ENCODE results near the gene NPR2.

Gene NPR2

DNA sequence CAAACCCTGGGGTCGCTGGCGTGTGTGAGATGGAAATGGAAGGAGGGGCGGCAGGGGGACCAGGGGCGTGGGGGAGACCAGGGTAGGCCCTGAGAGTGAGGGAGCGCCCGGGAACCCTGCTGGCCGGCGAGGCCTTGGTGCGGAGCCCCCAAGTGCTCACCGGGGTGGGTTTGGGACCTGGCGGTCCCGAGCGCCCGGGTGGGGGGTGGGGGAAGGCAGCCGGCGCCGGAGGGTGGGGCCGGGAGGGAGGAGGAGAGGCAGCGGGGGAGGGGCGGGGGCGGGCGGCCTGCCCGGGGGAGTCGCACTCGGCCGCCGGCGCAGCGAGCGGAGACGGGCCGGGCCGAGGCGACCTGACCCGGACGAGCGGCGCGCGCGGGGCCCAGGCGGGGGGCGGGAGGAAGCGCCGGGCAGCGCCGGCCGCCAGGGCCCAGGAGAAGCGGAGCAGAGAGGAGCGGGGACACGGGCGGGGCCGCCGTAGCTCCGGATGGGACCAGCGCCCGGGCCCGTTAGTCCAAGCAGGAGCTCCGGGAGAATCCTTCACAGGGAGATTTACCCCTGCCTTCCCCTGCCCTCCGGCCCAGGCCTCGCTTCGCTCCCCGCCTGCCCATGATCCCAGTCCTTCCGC is at the start of gene NPR2:
NPR2 (plus strand) TSS at position 295 of the 625 bp plus-strand sequence. CDS start 818 bp downstream, outside the sequence.
- no peak for DNase-seq

DNA sequence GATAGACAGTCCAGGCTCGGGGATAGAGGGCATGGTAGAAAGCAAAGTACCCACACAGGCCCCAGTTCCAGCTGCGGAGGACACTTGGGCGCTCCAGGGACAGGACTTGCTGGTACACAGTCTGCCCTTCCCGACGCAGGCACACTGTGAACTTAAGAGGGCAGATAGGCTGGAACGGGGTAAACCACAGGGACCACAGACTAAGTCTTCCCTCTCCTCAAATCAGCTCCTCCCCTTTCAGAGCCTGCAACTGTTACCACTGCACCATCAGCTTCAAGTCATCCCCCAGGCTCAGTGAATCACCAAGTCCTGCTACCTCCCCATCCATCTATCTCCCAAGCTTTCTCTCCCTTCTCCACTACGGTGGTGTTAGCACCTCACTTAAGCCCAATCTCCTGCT is 49.7 kb upstream of the NPR2 start:
- DNase-seq, result no peak

DNA sequence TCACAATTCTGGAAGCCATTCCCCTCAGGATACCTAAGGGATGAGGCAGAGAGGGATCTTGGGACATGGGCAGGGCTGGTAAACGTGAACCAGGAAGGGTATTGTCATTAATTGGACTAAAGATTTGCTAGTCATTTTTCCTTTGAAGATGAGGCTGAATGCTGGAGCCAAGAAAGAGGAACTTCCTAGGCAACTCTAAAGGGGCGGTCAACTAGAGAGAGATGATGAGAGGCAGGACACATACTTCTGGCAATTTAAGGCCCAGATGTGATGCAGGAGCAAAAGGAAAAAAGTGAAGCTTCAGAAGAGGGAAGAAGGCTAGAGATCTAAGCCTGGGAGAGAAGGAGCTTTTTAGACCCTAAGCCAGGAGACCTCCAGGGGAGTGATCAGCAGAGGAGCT is 47.9 kb upstream of the NPR2 start:
- no peak for DNase-seq

DNA sequence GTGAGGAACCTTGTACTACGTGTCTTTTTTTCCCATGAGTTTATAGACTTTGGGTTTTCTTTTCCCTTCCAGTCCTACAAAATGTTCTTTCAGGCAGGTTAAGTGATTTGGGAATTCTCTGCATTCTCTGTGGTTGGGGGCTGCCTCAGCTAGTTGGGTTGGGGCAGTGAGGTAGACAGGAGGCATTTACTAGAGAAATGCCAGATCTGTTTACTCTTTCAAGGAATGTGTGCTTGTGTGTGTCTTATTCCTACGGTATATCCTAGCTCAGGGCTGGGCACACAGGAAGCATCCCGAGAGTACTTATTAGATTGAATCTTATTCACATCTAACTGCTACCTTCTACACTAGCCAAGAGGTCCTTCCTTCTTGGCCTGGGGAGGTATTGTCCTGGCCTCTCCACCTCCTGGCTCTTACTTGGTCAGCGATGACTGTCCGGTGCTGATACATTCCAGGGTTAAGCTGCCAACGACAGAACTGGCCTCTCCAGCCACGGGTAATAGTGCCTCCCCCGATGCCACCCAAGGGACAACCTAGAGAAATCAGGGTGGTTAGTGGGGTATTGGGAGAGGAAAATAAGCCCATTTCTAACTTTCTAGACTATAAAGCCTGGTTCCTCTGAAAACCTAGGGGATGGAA is 47.4 kb upstream of the NPR2 start:
- no peak for DNase-seq

DNA sequence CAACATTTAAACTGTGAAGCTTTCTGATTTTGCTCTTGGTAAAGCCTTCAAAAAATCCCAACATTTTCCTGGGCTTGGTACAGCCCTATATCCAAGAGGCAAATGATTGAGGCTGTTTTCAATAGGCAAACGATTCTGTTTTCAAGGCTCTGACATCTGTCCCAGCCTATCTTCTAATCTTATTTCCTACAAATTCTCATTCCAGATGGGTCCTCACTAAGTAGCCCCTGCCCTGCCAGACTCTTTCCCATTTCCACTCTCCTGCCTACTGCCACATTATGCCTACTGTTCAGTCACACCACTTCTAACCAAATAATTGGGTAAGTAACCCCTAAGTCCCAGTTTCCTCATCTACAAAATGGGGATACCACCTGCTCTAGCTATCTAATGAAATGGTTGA is 45.8 kb upstream of the NPR2 start:
- DNase-seq, result no peak

DNA sequence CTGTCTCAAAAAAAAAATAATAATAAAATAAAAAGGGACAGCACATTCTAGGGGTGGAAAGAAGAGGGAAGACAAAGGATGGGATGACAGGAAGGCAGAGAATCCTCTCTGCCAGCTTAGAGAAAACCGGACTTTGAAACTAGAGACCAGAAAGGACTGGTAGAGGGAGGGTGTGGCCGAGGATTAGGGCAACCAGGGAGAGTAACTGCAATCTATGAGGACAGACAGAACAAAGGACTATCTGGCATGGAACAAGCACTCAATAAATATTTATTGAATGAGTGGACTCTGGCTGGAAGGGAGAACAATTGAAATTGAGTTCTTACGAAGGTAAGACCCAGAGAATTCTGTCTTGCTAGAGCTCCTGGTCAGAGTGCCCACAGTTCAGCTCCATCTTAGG is 44.8 kb upstream of the NPR2 start:
- DNase-seq, result no peak

DNA sequence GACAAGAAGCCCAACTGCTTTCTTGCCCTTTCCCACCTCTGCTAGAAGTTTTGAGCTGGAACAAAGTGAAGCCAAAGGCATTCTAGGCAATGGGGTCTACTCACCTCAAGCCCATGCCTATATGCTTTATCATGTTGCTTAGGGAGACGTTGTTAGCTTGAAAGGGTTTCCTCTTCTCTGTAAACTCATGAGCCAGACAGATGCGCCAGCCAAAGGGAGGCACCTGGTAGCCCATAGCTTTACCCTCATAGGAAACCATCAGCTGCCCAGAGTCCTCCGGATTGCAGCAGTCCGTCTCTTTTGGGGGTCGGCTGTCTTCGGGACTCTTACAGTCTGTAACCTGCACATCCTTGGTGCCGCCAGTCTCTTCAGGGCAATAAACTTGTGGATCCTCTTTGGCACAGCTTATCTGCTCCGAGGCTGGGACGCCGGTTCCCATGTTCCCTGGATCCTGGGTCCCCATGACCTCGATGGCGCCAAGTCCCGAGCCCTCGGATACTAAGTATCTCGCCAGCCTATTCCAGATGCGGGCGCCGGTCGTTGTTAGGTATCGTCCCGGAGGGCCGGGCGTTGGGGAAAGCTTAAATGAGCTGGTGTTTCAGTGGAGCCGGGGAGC is 43.0 kb upstream of the NPR2 start:
- peak; percentile 17 for DNase-seq

DNA sequence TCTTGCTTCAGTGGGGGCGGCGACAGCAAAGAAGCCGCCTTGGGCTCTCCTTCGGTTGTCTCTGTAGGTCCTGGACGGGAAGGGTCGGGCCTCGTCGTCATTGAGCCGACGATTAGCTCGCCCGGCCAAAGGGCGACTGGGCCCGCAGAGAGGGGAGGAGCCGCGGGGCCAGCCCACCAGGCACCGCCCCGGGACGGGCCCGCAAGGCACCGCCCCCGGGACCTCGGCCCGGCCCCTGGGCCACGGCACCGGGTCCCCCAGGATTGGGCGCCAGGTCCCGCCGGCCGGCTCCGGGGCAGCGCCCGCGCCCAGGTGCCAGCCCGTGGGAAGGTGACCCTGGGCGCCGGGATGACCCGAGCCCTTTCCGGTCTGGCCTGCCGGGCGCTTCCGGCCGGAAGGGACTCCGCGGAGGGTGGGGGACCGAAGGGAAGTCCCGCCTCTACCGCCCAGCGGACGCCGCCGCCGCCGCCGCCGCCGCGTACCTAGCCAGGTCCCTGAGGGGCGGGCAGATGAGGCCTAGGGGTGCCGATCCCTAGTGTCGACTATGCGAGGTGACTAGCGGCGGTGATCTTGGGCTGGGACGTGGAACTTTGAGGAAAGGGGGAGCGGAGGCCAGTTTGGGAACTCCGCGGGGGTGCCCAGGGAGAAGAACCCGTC is 42.4 kb upstream of the NPR2 start, which contains the start of the genes GBA2 and RGP1:
GBA2 (minus strand) TSS at position 371 of the 657 bp plus-strand sequence. CDS start 524 bp downstream, outside the sequence.
RGP1 (plus strand) TSS at position 430 of the 657 bp plus-strand sequence. CDS start 469 bp downstream, outside the sequence.
- DNase-seq, result peak; percentile 85

DNA sequence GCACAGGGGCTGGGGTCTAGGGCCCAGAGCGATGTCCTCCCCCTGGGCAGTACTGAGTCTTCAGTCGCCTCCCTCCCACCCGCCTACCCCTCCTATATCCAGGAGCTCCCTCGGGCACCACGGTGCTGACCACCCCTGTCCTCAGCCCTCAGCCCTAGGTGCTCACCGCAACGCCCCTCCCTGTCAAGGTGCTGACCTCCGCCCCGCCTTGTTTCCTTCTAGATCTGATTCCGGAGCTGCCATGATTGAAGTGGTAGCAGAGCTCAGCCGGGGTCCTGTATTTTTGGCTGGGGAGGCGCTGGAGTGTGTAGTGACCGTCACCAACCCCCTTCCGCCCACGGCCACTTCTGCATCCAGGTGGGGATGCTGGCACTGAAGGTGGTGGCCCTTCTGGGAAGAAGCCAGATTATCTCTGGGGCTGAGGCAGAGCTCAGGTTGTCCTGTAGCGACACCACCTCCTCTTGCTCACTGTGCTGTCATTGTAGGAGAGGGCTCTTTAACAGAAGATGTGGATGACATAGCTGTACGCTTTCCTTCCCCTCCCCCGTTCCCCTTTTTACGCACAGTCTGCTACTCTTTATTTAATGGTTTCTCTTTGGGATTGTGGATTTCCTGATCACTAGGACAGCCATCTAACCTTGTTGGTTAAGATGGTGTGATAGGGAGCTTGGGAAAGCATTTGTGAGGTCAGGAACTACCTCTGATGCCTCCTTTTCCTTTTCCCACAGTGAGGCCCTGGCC is 41.7 kb upstream of the NPR2 start:
- peak; percentile 60 for DNase-seq

DNA sequence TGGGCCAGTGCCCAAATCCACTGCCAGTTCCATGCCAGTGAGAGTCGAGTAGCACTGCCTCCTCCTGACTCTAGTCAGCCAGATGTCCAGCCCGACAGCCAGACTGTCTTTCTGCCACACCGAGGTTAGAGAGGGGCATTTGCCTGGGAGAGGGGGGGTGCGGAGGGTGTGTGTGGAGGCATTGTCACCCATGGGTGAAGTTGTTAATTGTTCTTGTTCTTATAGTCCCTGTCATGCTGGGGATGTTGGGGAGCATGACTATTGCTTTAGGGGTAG is 41.2 kb upstream of the NPR2 start:
- no peak for DNase-seq

DNA sequence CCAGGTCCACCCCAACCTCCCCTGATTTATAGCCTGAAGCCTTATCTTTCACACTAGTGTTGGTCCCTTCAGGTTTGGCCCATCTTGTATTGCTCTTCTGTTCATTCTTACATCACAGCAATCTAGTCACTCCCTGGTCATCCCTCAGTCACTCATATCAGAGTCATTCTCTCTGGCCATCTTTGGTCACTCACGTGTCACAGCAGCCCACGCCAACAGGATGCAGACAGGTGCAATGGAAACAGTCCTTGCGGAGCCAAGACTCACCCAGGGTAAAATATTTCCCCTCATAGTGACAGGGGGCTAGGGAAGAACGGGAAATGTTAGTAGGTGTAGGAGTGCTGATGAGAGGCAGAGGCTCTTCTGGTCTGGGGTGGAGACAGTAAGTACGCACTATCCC is 37.9 kb upstream of the NPR2 start:
- no peak for DNase-seq

DNA sequence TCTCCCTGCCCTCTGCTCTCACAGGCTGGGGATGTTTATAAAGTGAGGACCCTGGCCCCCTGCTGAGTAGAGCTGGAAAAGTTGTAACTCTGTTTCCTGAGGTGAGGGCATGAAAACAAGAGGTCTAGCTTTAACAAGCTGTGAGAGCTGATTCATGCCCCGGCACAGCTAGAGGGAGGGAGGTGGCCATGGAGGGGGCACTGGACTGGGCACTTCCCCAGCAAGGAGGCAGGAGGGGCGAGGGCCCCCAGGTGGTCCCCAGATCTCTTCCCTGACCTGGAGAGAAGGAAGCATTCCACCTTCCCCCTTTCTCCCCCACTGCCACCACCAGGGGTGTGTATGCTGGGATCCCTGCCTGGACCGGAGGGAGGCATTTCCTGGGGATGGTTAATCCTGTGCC is 37.1 kb upstream of the NPR2 start, which contains the start of gene MSMP:
MSMP (minus strand) TSS at position 13 of the 400 bp plus-strand sequence. CDS start 147 bp downstream, outside the sequence.
- no peak for DNase-seq

DNA sequence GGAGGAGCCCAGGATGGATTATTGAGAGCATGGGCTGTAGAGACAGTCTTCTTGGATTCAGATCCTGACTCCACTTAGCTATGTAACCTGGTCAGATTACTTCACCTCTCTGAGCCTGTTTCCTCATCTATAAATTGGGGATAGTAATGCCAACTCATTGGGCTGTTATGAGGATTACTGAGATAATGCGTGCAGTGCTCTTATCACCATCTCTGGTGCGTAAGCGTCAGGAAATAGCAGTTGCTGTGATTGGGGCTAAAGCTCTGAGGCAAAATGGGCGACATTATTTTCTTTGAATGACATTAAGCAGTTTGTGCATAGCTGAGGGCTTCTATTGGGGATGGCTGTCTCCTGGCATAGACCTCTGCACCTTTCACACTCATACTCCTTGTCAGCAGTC is 36.3 kb upstream of the NPR2 start:
- DNase-seq, result no peak

DNA sequence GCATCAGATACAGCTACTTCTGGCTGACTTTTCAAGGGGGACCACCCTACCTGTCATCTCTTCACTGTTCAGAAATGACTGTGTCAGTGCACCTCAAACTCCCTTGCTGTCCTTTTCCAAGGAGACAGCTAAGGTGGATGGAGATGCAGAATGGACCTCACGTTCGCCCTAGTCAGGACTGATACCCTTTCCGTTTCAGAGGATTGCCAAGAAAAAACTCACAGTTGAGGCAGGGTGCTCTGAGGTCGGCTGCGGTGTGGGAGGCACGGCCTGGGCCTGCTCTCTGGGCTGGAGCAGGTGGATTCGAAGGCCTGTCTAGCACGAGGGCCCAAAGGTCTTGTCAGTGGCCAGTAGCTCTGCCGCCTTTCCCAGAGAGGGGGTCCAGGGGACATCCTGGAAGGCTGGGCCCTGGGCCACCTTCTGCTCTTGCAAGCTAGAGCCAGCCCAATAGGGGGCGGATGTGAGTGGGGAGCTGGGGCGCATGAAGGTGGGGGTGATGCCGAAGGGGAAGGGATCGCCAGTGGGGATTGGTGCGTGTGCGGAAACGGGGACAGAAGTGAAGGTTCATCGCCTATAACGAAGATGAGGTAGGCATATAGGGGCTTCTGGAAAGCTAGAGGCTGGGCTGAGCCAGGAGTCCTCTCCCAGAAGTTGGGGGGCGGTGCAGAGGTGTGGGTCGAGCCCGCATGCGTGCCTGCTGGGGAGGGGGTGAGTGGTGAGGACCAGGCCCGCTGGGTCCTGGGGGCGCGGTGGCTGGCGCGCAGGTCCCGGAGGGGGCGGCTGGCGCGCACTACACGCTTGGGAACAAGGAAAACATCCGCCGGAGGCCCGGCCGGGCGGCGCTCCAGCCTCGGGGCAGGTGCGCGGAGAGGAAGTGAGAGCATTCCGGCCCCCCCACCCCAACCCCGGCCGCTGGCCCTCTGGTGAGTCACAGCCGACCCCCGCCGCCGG is 34.8 kb upstream of the NPR2 start:
- peak; percentile 85 for DNase-seq

DNA sequence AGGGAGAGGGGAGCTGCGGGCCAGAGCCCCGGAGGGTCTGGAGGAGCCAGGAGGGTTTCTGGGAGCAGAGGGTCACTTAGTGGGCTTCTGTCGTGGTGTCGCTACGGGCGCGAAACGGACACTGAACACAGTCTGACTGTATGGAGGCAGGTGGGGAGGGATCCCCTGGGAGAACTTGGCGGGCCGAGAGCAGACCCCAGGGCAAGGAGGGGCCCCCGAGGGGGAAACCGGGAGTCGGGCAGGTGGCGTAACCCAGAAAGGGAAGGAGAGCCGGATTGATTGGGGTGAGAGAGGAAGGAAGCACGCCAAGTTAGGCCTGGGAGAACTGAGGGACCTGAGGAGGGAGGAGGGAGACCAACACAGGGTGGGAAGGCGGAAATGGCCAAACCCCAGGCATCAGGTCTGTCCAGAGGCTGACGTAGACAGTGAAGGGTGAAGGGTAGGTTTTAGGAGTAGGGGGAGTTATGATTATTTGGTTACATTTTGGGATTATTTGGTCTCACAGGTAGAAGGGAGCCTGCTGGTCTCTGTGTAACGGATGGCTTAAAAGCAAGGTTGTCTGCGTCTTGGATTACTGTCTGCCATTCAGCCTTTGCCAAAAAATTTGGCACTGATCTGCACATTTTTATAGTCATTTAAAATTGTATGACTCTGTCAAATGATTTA is 34.0 kb upstream of the NPR2 start:
- peak; percentile 58 for DNase-seq

DNA sequence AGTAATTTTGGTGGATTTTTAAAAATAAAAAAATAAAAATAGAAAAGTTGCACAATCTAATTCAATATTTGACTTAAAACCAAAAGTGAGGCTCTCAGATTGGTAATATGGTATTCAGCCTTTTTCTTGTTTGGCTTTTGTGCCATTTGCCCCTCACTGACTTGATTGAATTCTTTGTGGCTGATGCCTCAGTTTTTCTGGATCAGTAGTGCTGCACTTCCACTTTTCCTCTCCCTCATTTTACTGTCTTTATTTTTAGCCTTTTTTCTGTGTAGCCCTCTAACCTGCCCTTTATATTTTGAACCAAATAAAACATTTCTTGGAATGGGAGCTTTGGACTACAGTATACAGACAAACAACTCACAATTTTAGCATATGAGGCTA is 33.5 kb upstream of the NPR2 start:
- DNase-seq, result no peak

DNA sequence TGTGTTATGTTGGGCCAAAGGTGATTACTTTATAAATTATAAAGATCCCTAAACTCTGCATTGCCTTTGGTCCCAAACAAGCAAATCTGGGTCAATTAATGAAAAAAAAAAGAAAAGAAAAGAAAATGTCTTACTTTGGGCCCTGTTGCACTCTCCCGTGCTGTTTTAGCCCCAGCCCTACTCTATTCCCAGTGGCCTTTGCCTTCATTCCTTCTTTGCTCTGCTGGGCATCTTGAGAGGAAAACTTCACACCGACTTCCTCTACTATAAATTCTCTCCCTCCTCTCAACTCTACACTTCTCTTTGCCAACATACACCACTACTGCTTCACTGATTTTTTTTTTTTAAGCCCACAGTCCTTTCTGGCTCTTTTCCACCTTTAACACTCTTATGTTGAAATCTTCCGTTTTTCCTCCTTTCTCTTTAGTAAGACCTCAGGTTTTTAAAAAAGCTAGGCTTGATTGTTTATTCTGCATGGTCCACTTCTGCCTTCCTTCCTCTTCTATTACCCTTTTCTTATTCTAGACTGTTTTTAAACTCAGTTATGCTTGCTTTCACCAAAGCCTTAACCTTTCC is 32.8 kb upstream of the NPR2 start:
- DNase-seq, result no peak

DNA sequence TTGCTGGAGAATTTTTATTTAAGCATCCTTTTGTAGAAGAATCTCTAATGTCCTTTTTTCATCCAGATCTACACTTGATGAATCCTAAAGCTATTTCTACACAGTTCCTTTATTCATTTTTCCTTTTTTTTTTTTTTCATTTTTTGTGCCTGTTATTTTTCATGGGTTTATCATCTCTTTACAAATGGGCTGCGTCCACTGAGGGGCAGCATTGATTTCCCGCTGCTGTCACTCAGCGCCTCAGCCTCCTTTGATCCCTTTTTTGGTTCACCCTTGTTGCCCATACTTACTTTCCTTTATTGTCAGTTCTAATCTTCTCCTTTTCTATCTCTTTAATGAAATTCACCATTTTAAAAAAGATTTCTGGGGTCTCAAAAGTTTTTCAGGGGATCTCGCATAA is 31.6 kb upstream of the NPR2 start:
- DNase-seq, result no peak

DNA sequence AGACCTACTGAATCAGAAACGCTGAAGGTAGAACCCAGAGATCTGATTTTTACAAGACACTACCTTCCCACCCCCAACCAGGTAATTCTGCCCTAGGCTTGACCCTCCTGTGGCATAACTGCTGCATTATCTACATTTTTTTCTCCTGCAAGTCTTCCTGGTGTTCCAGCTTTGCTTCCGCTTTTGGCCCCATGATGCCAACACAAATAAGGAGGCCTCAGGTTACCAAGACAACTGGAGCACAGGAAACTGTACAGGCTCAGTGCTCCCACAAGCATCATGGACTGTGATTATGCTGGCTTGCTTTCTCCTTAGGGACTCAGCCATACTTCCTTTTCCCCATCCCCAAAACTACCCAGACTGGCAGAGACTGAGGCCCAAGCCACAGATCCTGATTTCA is 30.7 kb upstream of the NPR2 start:
- DNase-seq, result no peak

DNA sequence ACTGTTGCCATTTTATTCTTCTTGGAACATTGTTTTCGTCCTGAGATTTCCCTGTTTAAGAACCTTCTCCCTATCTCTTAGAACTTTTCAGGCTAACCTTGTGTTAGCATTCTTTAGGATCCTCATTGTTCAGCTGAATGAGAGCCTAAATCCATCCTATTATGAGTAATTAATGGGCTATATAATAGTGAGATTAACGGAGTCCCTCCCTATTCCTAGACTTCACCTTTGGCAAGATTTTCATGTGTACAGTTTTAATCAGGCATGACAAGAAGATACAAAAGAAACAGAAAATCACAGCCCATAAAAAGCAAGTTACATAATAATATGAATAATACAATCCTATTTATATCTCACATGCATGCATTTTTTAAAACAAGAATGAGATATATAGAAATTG is 28.2 kb upstream of the NPR2 start:
- no peak for DNase-seq

DNA sequence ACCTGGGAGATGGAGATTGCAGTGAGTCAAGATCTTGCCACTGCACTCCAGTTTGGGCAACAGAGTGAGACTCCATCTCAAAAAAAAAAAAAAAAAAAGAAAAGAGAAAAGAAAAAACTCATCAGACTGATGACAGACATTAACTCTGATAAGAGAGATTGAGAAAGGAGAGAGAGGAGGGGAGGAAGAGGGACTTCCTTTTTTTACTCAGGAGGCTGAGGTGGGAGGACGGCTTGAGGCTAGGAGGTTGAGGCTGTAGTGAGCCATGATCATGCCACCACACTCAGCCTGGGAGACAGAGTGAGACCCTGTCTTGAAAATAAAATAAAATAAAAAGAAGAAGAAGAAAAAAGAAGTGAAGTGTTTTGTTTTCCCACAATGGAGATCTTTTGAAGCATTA is 27.6 kb upstream of the NPR2 start:
- no peak for DNase-seq

Measured in RPMI8226 (cell line).